ENCODE results near the gene PTPRN2. TPM values are rescaled to one million over a fixed set of nuclear protein-coding genes. Genes with fewer than 3 reads are reported as not detected.
A peak's percentile ranks its signal among the peaks of the same experiment; 100 is the strongest.
"Not testable (repeated sequence)": the region's sequence is repeated elsewhere in the genome, so short reads cannot be mapped to it uniquely, and the experiment has no call there.

The PTPRN2 gene
- total RNA-seq, 1 experiment from 2014 or later: 1.2 TPM

- H3K4me1 ChIP-seq (replicated peaks); H3K9me3 ChIP-seq (replicated peaks); H3K4me3 ChIP-seq; H3K27me3 ChIP-seq (replicated peaks); DNase-seq (ENCODE audit: low read depth in 1 of 2, low spot score in 2 of 2); H3K36me3 ChIP-seq; H3K27ac ChIP-seq: not testable (repeated sequence)
These were observed 853.7 kb downstream of the PTPRN2 start for GRCh38 chr7:157733760-157734395.

- Histone ChIP-seq H3K27me3 (replicated peaks) (no peaks in the 10 kb centered on the region), H3K27ac (no peak overlapping the region), H3K36me3 (no peaks in the 10 kb centered on the region), H3K4me1 (replicated peaks) (no peaks in the 10 kb centered on the region), H3K9me3 (replicated peaks) (no peaks in the 10 kb centered on the region; the same call in 1 of the 2 replicates), H3K4me3 (no peak overlapping the region)
- no peak for DNase-seq (ENCODE audit: low read depth in 1 of 2, low spot score in 2 of 2)
These were observed 856.5 kb downstream of the PTPRN2 start for GRCh38 chr7:157731126-157731525.

- no peaks in the 10 kb centered on the region; the same call in 1 of the 2 replicates for H3K9me3 ChIP-seq (replicated peaks)
- H3K27ac ChIP-seq: no peak overlapping the region
- H3K36me3 ChIP-seq: no peaks in the 10 kb centered on the region
- H3K4me1 ChIP-seq (replicated peaks): no peaks in the 10 kb centered on the region
- no peak overlapping the region for H3K4me3 ChIP-seq
- DNase-seq (ENCODE audit: low read depth in 1 of 2, low spot score in 2 of 2): no peak
- H3K27me3 ChIP-seq (replicated peaks): no peaks in the 10 kb centered on the region
These were observed 857.0 kb downstream of the PTPRN2 start for GRCh38 chr7:157730614-157731013.

GRCh38 chr7:157729566-157729965, 858.1 kb downstream of the PTPRN2 start:
- Histone ChIP-seq H3K27me3 (replicated peaks) (no peaks in the 10 kb centered on the region), H3K27ac (no peak overlapping the region), H3K36me3 (no peaks in the 10 kb centered on the region), H3K4me3 (no peak overlapping the region), H3K4me1 (replicated peaks) (no peaks in the 10 kb centered on the region), H3K9me3 (replicated peaks) (no peaks in the 10 kb centered on the region; the same call in 1 of the 2 replicates)
- DNase-seq (ENCODE audit: low read depth in 1 of 2, low spot score in 2 of 2): no peak

- no peaks in the 10 kb centered on the region; the same call in none of the 2 replicates for H3K9me3 ChIP-seq (replicated peaks)
- no peaks in the 10 kb centered on the region for H3K4me1 ChIP-seq (replicated peaks)
These were observed 859.5 kb downstream of the PTPRN2 start for GRCh38 chr7:157727964-157728615.

GRCh38 chr7:157726764-157727163, 860.9 kb downstream of the PTPRN2 start:
- H3K4me3 ChIP-seq: no peak overlapping the region
- H3K27ac ChIP-seq: no peak overlapping the region
- no peaks in the 10 kb centered on the region for H3K27me3 ChIP-seq (replicated peaks)
- peaks cover 3% of the 10 kb centered on the region for H3K9me3 ChIP-seq (replicated peaks)
- no peak for DNase-seq (ENCODE audit: low read depth in 1 of 2, low spot score in 2 of 2)
- H3K36me3 ChIP-seq: no peaks in the 10 kb centered on the region
- H3K4me1 ChIP-seq (replicated peaks): no peaks in the 10 kb centered on the region

More at GRCh38 chr7:157727964-157728615, 859.5 kb downstream of the PTPRN2 start:
- Histone ChIP-seq H3K4me3 (no peak overlapping the region), H3K27ac (no peak overlapping the region), H3K27me3 (replicated peaks) (no peaks in the 10 kb centered on the region), H3K36me3 (no peaks in the 10 kb centered on the region)
- DNase-seq (ENCODE audit: low read depth in 1 of 2, low spot score in 2 of 2): no peak

- H3K36me3 ChIP-seq; DNase-seq (ENCODE audit: low read depth in 1 of 2, low spot score in 2 of 2); H3K4me3 ChIP-seq; H3K27ac ChIP-seq; H3K4me1 ChIP-seq (replicated peaks); H3K9me3 ChIP-seq (replicated peaks); H3K27me3 ChIP-seq (replicated peaks): not testable (repeated sequence)
These were observed 862.3 kb downstream of the PTPRN2 start for GRCh38 chr7:157725312-157725711.

GRCh38 chr7:157723205-157723604, 864.4 kb downstream of the PTPRN2 start:
- DNase-seq (ENCODE audit: low read depth in 1 of 2, low spot score in 2 of 2): no peak

GRCh38 chr7:157722137-157723060, 865.2 kb downstream of the PTPRN2 start:
- Histone ChIP-seq H3K36me3 (no peaks in the 10 kb centered on the region), H3K27me3 (replicated peaks) (no peaks in the 10 kb centered on the region), H3K27ac (no peak overlapping the region), H3K9me3 (replicated peaks) (peaks cover 6% of the 10 kb centered on the region), H3K4me1 (replicated peaks) (no peaks in the 10 kb centered on the region), H3K4me3 (no peak overlapping the region)
- no peak for DNase-seq (ENCODE audit: low read depth in 1 of 2, low spot score in 2 of 2)

More at GRCh38 chr7:157723205-157723604, 864.4 kb downstream of the PTPRN2 start:
- Histone ChIP-seq H3K27ac (no peak overlapping the region), H3K4me1 (replicated peaks) (no peaks in the 10 kb centered on the region), H3K36me3 (no peaks in the 10 kb centered on the region), H3K9me3 (replicated peaks) (peaks cover 3% of the 10 kb centered on the region), H3K4me3 (no peak overlapping the region), H3K27me3 (replicated peaks) (no peaks in the 10 kb centered on the region)

- H3K9me3 ChIP-seq (replicated peaks): peaks cover 10% of the 10 kb centered on the region
- H3K27ac ChIP-seq: no peak overlapping the region
- DNase-seq (ENCODE audit: low read depth in 1 of 2, low spot score in 2 of 2): no peak
- H3K36me3 ChIP-seq: no peaks in the 10 kb centered on the region
- H3K4me1 ChIP-seq (replicated peaks): no peaks in the 10 kb centered on the region
- H3K4me3 ChIP-seq: no peak overlapping the region
- no peaks in the 10 kb centered on the region for H3K27me3 ChIP-seq (replicated peaks)
These were observed 866.0 kb downstream of the PTPRN2 start for GRCh38 chr7:157721468-157722136.

GRCh38 chr7:157719705-157720655, 867.6 kb downstream of the PTPRN2 start:
- H3K4me3 ChIP-seq: no peak overlapping the region
- no peaks in the 10 kb centered on the region for H3K4me1 ChIP-seq (replicated peaks)
- no peak overlapping the region for H3K27ac ChIP-seq
- peak in 1 of 2 experiments; percentile 4 for DNase-seq (ENCODE audit: low read depth in 1 of 2, low spot score in 2 of 2)
- H3K27me3 ChIP-seq (replicated peaks): no peaks in the 10 kb centered on the region
- peaks cover 13% of the 10 kb centered on the region for H3K9me3 ChIP-seq (replicated peaks)
- H3K36me3 ChIP-seq: no peaks in the 10 kb centered on the region

- peak in 1 of 2 experiments; percentile 39 for DNase-seq (ENCODE audit: low read depth in 1 of 2, low spot score in 2 of 2)
- H3K4me1 ChIP-seq (replicated peaks): no peaks in the 10 kb centered on the region
- peaks cover 13% of the 10 kb centered on the region for H3K9me3 ChIP-seq (replicated peaks)
- no peak overlapping the region for H3K27ac ChIP-seq
- H3K27me3 ChIP-seq (replicated peaks): no peaks in the 10 kb centered on the region
- no peaks in the 10 kb centered on the region for H3K36me3 ChIP-seq
- no peak overlapping the region for H3K4me3 ChIP-seq
These were observed 868.5 kb downstream of the PTPRN2 start for GRCh38 chr7:157719008-157719682.
